NOMO-1 treated with dmso at 0.1 percent for 144 hours (cell line): Measurements from ENCODE around the gene HYCC1.
"Not testable (repeated sequence)": the region's sequence is repeated elsewhere in the genome, so short reads cannot be mapped to it uniquely, and the experiment has no call there.

ENCODE experiments used
- DNase-seq: peaks from one replicate; lab custom pipeline; 2025; ENCODE audit not compliant: unreplicated experiment; lab: John Stamatoyannopoulos, UW

HYCC1 gene

GRCh38 chr7:22989643-22990587, 24.0 kb downstream of the HYCC1 start:
- no peak for DNase-seq

- DNase-seq: no peak
These were observed 28.5 kb downstream of the HYCC1 start for GRCh38 chr7:22985436-22985835.

GRCh38 chr7:22983257-22983855, 30.6 kb downstream of the HYCC1 start:
- DNase-seq: no peak

GRCh38 chr7:22980422-22980821, 33.5 kb downstream of the HYCC1 start:
- no peak for DNase-seq

- DNase-seq: no peak
These were observed 34.1 kb downstream of the HYCC1 start for GRCh38 chr7:22979861-22980260.

- DNase-seq: no peak
These were observed 34.7 kb downstream of the HYCC1 start for GRCh38 chr7:22979251-22979650.

- not testable (repeated sequence) for DNase-seq
These were observed 39.3 kb downstream of the HYCC1 start for GRCh38 chr7:22974636-22975035.

- DNase-seq: no peak
These were observed 41.7 kb downstream of the HYCC1 start for GRCh38 chr7:22972207-22972606.

- DNase-seq: no peak
These were observed 44.9 kb downstream of the HYCC1 start for GRCh38 chr7:22969010-22969431.
